Erythroblast (primary cell): ENCODE results near the gene OTUD1.

ENCODE experiments used
- GATA1 ChIP-seq: IDR thresholded peaks from 2 replicates; pipeline ENCODE4 v1.6.1; 2011; ENCODE audit warnings: low read depth, mild to moderate bottlenecking, control low read depth, low read length, moderate library complexity
- POLR2A ChIP-seq: IDR thresholded peaks from 2 replicates; pipeline ENCODE4 v1.6.1; 2011; ENCODE audit warnings: mild to moderate bottlenecking, low read length

DNA sequence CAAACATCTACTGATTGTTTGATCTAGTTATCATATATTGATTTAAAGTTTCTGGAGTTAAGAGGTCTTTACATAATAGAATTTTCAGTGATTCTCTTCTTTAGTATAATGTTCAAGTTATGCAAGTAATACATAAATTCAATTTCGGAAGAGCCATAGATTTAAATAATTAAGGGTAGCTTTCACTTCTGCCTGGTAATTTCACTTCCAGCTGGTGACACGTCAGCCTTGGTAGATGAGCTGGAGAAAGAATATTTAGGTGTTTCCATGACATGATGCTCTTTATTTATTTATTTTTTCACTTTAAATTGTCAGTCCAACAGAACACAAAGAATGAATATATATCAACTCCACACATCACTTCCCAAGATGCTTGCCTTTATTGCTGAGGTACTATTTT is 5.2 kb upstream of the OTUD1 start:
- TF ChIP-seq POLR2A (no peak), GATA1 (no peak)
